Neural progenitor cell (in vitro differentiated cells): Measurements from ENCODE around the gene NIN. TPM values are rescaled to one million over a fixed set of nuclear protein-coding genes. Genes with fewer than 3 reads are reported as not detected.

Source experiments
- DNase-seq: peaks from one replicate; pipeline ENCODE4 v3.0.0-alpha.2; 2016; ENCODE audit warnings: low spot score
- H2AFZ ChIP-seq: fragments of 200-600 bp; sonication (generic); replicated peaks from 2 replicates; pipeline ENCODE4 v1.6.1; 2016; ENCODE audit warnings: antibody characterized with exemption
- H3F3A ChIP-seq: fragments of 200-600 bp; sonication (generic); 2 replicates; pipeline ENCODE4 v1.6.1; 2016; ENCODE audit warnings: antibody characterized with exemption, low read depth
- H3K27ac ChIP-seq: fragments of 200-600 bp; sonication (generic); 2 replicates; pipeline ENCODE4 v1.5.1; 2016; ENCODE audit warnings: mild to moderate bottlenecking
- H3K27me3 ChIP-seq: fragments of 200-600 bp; sonication (generic); 2 replicates; pipeline ENCODE4 v1.6.1; 2016; ENCODE audit warnings: mild to moderate bottlenecking, moderate library complexity
- H3K36me3 ChIP-seq: fragments of 200-600 bp; sonication (generic); 2 replicates; pipeline ENCODE4 v1.5.1; 2016
- H3K4me1 ChIP-seq: fragments of 200-600 bp; sonication (generic); 2 replicates; pipeline ENCODE4 v1.6.1; 2016; ENCODE audit warnings: mixed run types
- H3K4me2 ChIP-seq: fragments of 200-600 bp; sonication (generic); 2 replicates; pipeline ENCODE4 v1.6.1; 2016
- H3K4me3 ChIP-seq: fragments of 200-600 bp; sonication (generic); 2 replicates; pipeline ENCODE4 v1.5.1; 2016
- H3K79me2 ChIP-seq: fragments of 200-600 bp; sonication (generic); 2 replicates; pipeline ENCODE4 v1.6.1; 2016; ENCODE audit warnings: low read depth
- H3K9ac ChIP-seq: fragments of 200-600 bp; sonication (generic); 2 replicates; pipeline ENCODE4 v1.6.1; 2016
- H3K9me3 ChIP-seq: fragments of 200-600 bp; sonication (generic); 2 replicates; pipeline ENCODE4 v1.5.1; 2016; ENCODE audit warnings: low read depth
- H4K20me1 ChIP-seq: fragments of 200-600 bp; sonication (generic); 2 replicates; pipeline ENCODE4 v1.6.1; 2016; ENCODE audit warnings: low read depth
- H3K27ac Mint-ChIP-seq: 3 replicates; pipeline ENCODE4 v1.8.0; 2021; ENCODE audit warnings: mixed read lengths
- H3K27me3 Mint-ChIP-seq: 2 replicates; pipeline ENCODE4 v1.8.0; 2022; ENCODE audit warnings: low read depth, mild to moderate bottlenecking, inconsistent platforms, moderate library complexity, mixed read lengths; ENCODE audit not compliant: insufficient read depth
- H3K36me3 Mint-ChIP-seq: 3 replicates; pipeline ENCODE4 v1.8.0; 2021; ENCODE audit warnings: mixed read lengths
- H3K4me1 Mint-ChIP-seq: 3 replicates; pipeline ENCODE4 v1.8.0; 2021; ENCODE audit warnings: mixed read lengths
- H3K4me3 Mint-ChIP-seq: 3 replicates; pipeline ENCODE4 v1.8.0; 2021; ENCODE audit warnings: mild to moderate bottlenecking, moderate library complexity, mixed read lengths
- H3K9me3 Mint-ChIP-seq: 3 replicates; pipeline ENCODE4 v1.8.0; 2020; ENCODE audit warnings: mixed read lengths
- CTCF ChIP-seq: fragments of 200-600 bp; sonication (generic); IDR thresholded peaks from 2 replicates; pipeline ENCODE4 v1.5.1; 2017; ENCODE audit warnings: antibody characterized with exemption, mild to moderate bottlenecking
- EZH2 ChIP-seq: fragments of 200-600 bp; sonication (generic); IDR thresholded peaks from 2 replicates; pipeline ENCODE4 v1.6.1; 2017; ENCODE audit warnings: antibody characterized with exemption, mild to moderate bottlenecking, moderate library complexity
- EZH2phosphoT487 ChIP-seq: fragments of 200-600 bp; sonication (generic); IDR thresholded peaks from 2 replicates; pipeline ENCODE4 v1.6.1; 2017; ENCODE audit warnings: antibody characterized with exemption
- total RNA-seq: library from RNA; depleted of rRNA; stranded (reverse); fragments of >200 nt; gene quantifications from 2 replicates; pipeline ENCODE4 v1.2.3, GENCODE V29; 2015; ENCODE audit warnings: low replicate concordance

Gene NIN
- total RNA-seq, 1 donor from 2014 or later: 49.0 TPM

- no peak for TF ChIP-seq EZH2
- TF ChIP-seq CTCF: no peak
- no peak for TF ChIP-seq EZH2phosphoT487
- H3K79me2 ChIP-seq: no peaks in the 10 kb centered on the region
- no peaks in the 10 kb centered on the region for H3K36me3 ChIP-seq
- no peak overlapping the region for H3K27ac ChIP-seq
- DNase-seq: no peak
- no peaks in the 10 kb centered on the region for H3K9me3 ChIP-seq
- no peak overlapping the region for H2AFZ ChIP-seq
- no peaks in the 10 kb centered on the region for H3K4me1 ChIP-seq
- no peak overlapping the region for H3K4me2 ChIP-seq
- no peak overlapping the region for H3K4me3 ChIP-seq
- Mint-ChIP-seq H3K27ac (no peak overlapping the region), H3K27me3 (no peaks in the 10 kb centered on the region), H3K4me3 (no peak overlapping the region), H3K4me1 (peaks cover 3% of the 10 kb centered on the region), H3K9me3 (no peaks in the 10 kb centered on the region), H3K36me3 (no peaks in the 10 kb centered on the region)
- H3K9ac ChIP-seq: no peak overlapping the region
- no peaks in the 10 kb centered on the region for H4K20me1 ChIP-seq
- H3K27me3 ChIP-seq: no peaks in the 10 kb centered on the region
- no peaks in the 10 kb centered on the region for H3F3A ChIP-seq
Observed at GRCh38 chr14:50679674-50680073, 151.3 kb downstream of the NIN start.

- Histone ChIP-seq H3K27me3 (no peaks in the 10 kb centered on the region), H3K9ac (no peak overlapping the region), H3K4me1 (no peaks in the 10 kb centered on the region), H3K79me2 (no peaks in the 10 kb centered on the region), H3K27ac (no peak overlapping the region), H3K4me3 (no peak overlapping the region), H4K20me1 (no peaks in the 10 kb centered on the region), H3K36me3 (no peaks in the 10 kb centered on the region), H2AFZ (peak overlapping the region; percentile 32), H3F3A (no peaks in the 10 kb centered on the region), H3K4me2 (no peak overlapping the region), H3K9me3 (no peaks in the 10 kb centered on the region)
- TF ChIP-seq EZH2 (no peak), CTCF (no peak), EZH2phosphoT487 (no peak)
- no peaks in the 10 kb centered on the region for H3K36me3 Mint-ChIP-seq
- no peaks in the 10 kb centered on the region for H3K9me3 Mint-ChIP-seq
- no peaks in the 10 kb centered on the region for H3K27me3 Mint-ChIP-seq
- DNase-seq: no peak
- H3K27ac Mint-ChIP-seq: no peak overlapping the region
- H3K4me3 Mint-ChIP-seq: no peak overlapping the region
- peaks cover 3% of the 10 kb centered on the region for H3K4me1 Mint-ChIP-seq
Observed at GRCh38 chr14:50678163-50678562, 152.8 kb downstream of the NIN start.

GRCh38 chr14:50677527-50678063, 153.4 kb downstream of the NIN start:
- Mint-ChIP-seq H3K9me3 (no peaks in the 10 kb centered on the region), H3K4me1 (peaks cover 3% of the 10 kb centered on the region), H3K36me3 (no peaks in the 10 kb centered on the region), H3K4me3 (no peak overlapping the region), H3K27me3 (no peaks in the 10 kb centered on the region), H3K27ac (no peak overlapping the region)
- Histone ChIP-seq H3K36me3 (no peaks in the 10 kb centered on the region), H3K27ac (no peak overlapping the region), H4K20me1 (no peaks in the 10 kb centered on the region), H3K4me1 (no peaks in the 10 kb centered on the region), H3K9me3 (no peaks in the 10 kb centered on the region), H3K4me3 (no peak overlapping the region), H3F3A (no peaks in the 10 kb centered on the region), H3K79me2 (no peaks in the 10 kb centered on the region), H2AFZ (peak overlapping the region; percentile 19), H3K9ac (no peak overlapping the region), H3K4me2 (no peak overlapping the region), H3K27me3 (no peaks in the 10 kb centered on the region)
- no peak for DNase-seq
- TF ChIP-seq CTCF: no peak
- TF ChIP-seq EZH2: no peak
- TF ChIP-seq EZH2phosphoT487: no peak
